Measurements from ENCODE around the gene CRKL. TPM values are rescaled to one million over a fixed set of nuclear protein-coding genes. Genes with fewer than 3 reads are reported as not detected.

The CRKL gene
- total RNA-seq, 4 donors from 2014 or later: 38.5 to 47.8 (median 42.1) TPM

- no peak for DNase-seq
- Histone ChIP-seq H3K9me3 (no peaks in the 10 kb centered on the region), H3K4me3 (replicated peaks in 1 of 3) (no peak overlapping the region), H3K4me1 (no peaks in the 10 kb centered on the region), H3K36me3 (no peaks in the 10 kb centered on the region), H3K27ac (no peak overlapping the region), H3K27me3 (no peaks in the 10 kb centered on the region)
- intact Hi-C loops (cut with DNase I): loop anchor here (5.0 kb wide), 1 partner anchor 47 kb away; no protein-coding TSS in a partner anchor
- no peak for TF ChIP-seq CTCF (IDR thresholded peaks at IDR 0.05)
- TF ChIP-seq POLR2A (IDR thresholded peaks at IDR 0.05): no peak
- WGBS, 2 donors: 71 to 84% methylated on average over 6 of the region's 6 CpGs
Measured at GRCh38 chr22:20909543-20910303, 7.5 kb upstream of the CRKL start.

- 88 to 89% methylated on average over 6 of the region's 6 CpGs for WGBS, 2 donors
- Histone ChIP-seq H3K27me3 (no peaks in the 10 kb centered on the region), H3K4me3 (replicated peaks in 1 of 3) (no peak overlapping the region), H3K36me3 (no peaks in the 10 kb centered on the region), H3K27ac (no peak overlapping the region), H3K9me3 (no peaks in the 10 kb centered on the region), H3K4me1 (peaks cover 3 to 4% of the 10 kb centered on the region in 2 donors)
- TF ChIP-seq POLR2A (IDR thresholded peaks at IDR 0.05): no peak
- TF ChIP-seq CTCF (IDR thresholded peaks at IDR 0.05): no peak
- no peak for DNase-seq
- intact Hi-C loops (cut with DNase I): loop anchor here (5.0 kb wide), 1 partner anchor 50 kb away; no protein-coding TSS in a partner anchor
Measured at GRCh38 chr22:20912494-20912893, 4.7 kb upstream of the CRKL start.

- Histone ChIP-seq H3K27ac (peak overlapping the region in 1 of 3 donors; percentile 92), H3K27me3 (no peaks in the 10 kb centered on the region), H3K36me3 (no peaks in the 10 kb centered on the region), H3K9me3 (no peaks in the 10 kb centered on the region), H3K4me1 (peaks cover 27 to 29% of the 10 kb centered on the region in 2 donors), H3K4me3 (replicated peaks in 1 of 3) (peak overlapping the region in 2 of 3 donors; percentile 81 to 99)
- 2 to 4% methylated on average over 14 to 19 of the region's 19 CpGs for WGBS, 2 donors
- intact Hi-C loops (cut with DNase I): no loop called here
- DNase-seq: no peak
- TF ChIP-seq POLR2A (IDR thresholded peaks at IDR 0.05): no peak
- TF ChIP-seq CTCF (IDR thresholded peaks at IDR 0.05): no peak
Measured at GRCh38 chr22:20918663-20919218, 1.5 kb downstream of the CRKL start.

- no peaks in the 10 kb centered on the region for H3K36me3 ChIP-seq
- no peak overlapping the region for H3K27ac ChIP-seq
- DNase-seq: no peak
- TF ChIP-seq CTCF (IDR thresholded peaks at IDR 0.05) (no peak), POLR2A (IDR thresholded peaks at IDR 0.05) (no peak)
- intact Hi-C loops (cut with DNase I): no loop called here
- 12 to 16% methylated on average over 4 of the region's 4 CpGs for WGBS, 2 donors
- H3K9me3 ChIP-seq: no peaks in the 10 kb centered on the region
- no peaks in the 10 kb centered on the region for H3K27me3 ChIP-seq
- peaks cover 27 to 29% of the 10 kb centered on the region in 2 donors for H3K4me1 ChIP-seq
- peak overlapping the region in 2 of 3 donors; percentile 21 to 81 for H3K4me3 ChIP-seq (replicated peaks in 1 of 3)
Measured at GRCh38 chr22:20919718-20920117, 2.5 kb downstream of the CRKL start.

GRCh38 chr22:20920881-20921203 is 3.6 kb downstream of the CRKL start:
- DNase-seq: no peak
- Histone ChIP-seq H3K4me3 (replicated peaks in 1 of 3) (no peak overlapping the region), H3K9me3 (no peaks in the 10 kb centered on the region), H3K27ac (no peak overlapping the region), H3K4me1 (peaks cover 35 to 37% of the 10 kb centered on the region in 2 donors), H3K36me3 (no peaks in the 10 kb centered on the region), H3K27me3 (no peaks in the 10 kb centered on the region)
- no peak for TF ChIP-seq POLR2A (IDR thresholded peaks at IDR 0.05)
- no peak for TF ChIP-seq CTCF (IDR thresholded peaks at IDR 0.05)
- intact Hi-C loops (cut with DNase I): no loop called here
- 48 to 50% methylated on average over 3 of the region's 3 CpGs for WGBS, 2 donors
